Lower leg skin (tissue), 4 donors: Measurements from ENCODE around the gene PPP4R2. TPM values are rescaled to one million over a fixed set of nuclear protein-coding genes. Genes with fewer than 3 reads are reported as not detected.

Experiments used
- DNase-seq, 2 donors: peaks; one replicate each; pipeline ENCODE4 v3.0.0-alpha.2; 2019; ENCODE audit warnings: low spot score in 2 of 2
- H3K4me3 ChIP-seq: fragments of 200-600 bp; sonication (generic); 2 replicates; pipeline ENCODE4 v1.5.1; 2017; ENCODE audit warnings: mild to moderate bottlenecking, low read depth; ENCODE audit not compliant: poor library complexity, severe bottlenecking
- CTCF ChIP-seq, 3 donors: fragments of 450-650 bp; IDR thresholded peaks; one replicate each; pipeline ENCODE4 v1.5.1; 2016; ENCODE audit warnings: antibody characterized with exemption in 3 of 3, mild to moderate bottlenecking in 3 of 3, moderate library complexity in 2 of 3
- POLR2A ChIP-seq, 2 donors: fragments of 450-650 bp; IDR thresholded peaks; one replicate each; pipeline ENCODE4 v1.6.1; 2016 to 2017; ENCODE audit warnings: antibody characterized with exemption in 2 of 2, mild to moderate bottlenecking in 1 of 2, moderate library complexity in 1 of 2
- WGBS, 2 donors: methylation state at CpG; one replicate each; pipeline ENCODE4 v1.1.5; 2018; 5-methylcytosine and 5-hydroxymethylcytosine counted together
- intact Hi-C: fragments of 100-400 bp; cut with DNase I; formaldehyde crosslinking; loops from one replicate; pipeline ENCODE4 v1.15.0; 2023; ENCODE audit warnings: low total_unique reads
- total RNA-seq, 4 donors: library from RNA; depleted of rRNA; stranded (reverse); fragments of >200 nt; gene quantifications; one replicate each; pipeline ENCODE4 v1.1.0, GENCODE V29; 2016

The PPP4R2 gene
- total RNA-seq, 4 donors from 2014 or later, result 29.3 to 34.9 (median 30.7) TPM

GRCh38 chr3:72961752-72962151, 34.9 kb upstream of the PPP4R2 start:
- intact Hi-C loops, result no loop called here
- WGBS, 2 donors, result 79 to 83% methylated on average over 4 of the region's 4 CpGs
- H3K4me3 ChIP-seq, result no peak overlapping the region
- TF ChIP-seq POLR2A (IDR thresholded peaks at IDR 0.05) (no peak), CTCF (IDR thresholded peaks at IDR 0.05) (no peak)
- peak in 1 of 2 donors; percentile 46 for DNase-seq

DNA sequence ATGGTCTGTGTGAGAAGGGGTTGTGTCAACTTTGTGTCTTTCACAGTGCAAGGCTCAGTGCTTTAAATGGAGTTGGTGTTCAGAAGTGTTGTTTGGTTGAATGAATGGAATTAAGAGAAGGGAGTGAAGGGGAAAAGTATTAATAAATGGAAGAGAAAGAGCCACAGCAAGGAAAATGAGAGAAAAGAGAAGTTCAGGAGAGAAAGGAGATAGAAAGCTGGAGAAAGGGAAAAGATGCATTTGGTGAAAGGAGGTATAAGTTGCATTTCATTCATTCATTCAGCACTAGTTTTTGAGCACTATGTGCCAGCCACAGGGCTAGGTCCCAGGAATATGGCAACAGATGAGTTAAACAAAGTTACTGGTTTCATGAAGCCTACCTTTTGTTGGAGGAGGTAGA, 34.3 kb upstream of the PPP4R2 start:
- no peak overlapping the region for H3K4me3 ChIP-seq
- no peak for DNase-seq
- no peak for TF ChIP-seq POLR2A (IDR thresholded peaks at IDR 0.05)
- TF ChIP-seq CTCF (IDR thresholded peaks at IDR 0.05), result no peak
- intact Hi-C loops, result no loop called here

- no peak for DNase-seq
- no peak overlapping the region for H3K4me3 ChIP-seq
- intact Hi-C loops, result no loop called here
- TF ChIP-seq CTCF (IDR thresholded peaks at IDR 0.05), result no peak
- TF ChIP-seq POLR2A (IDR thresholded peaks at IDR 0.05), result no peak
Observed at GRCh38 chr3:72964633-72965032, 32.0 kb upstream of the PPP4R2 start.

GRCh38 chr3:72968266-72968664, 28.3 kb upstream of the PPP4R2 start:
- H3K4me3 ChIP-seq, result no peak overlapping the region
- intact Hi-C loops, result no loop called here
- WGBS, 2 donors, result 65 to 76% methylated on average over 1 of the region's 1 CpG
- TF ChIP-seq POLR2A (IDR thresholded peaks at IDR 0.05) (no peak), CTCF (IDR thresholded peaks at IDR 0.05) (no peak)
- DNase-seq, result peak in 1 of 2 donors; percentile 57

DNA sequence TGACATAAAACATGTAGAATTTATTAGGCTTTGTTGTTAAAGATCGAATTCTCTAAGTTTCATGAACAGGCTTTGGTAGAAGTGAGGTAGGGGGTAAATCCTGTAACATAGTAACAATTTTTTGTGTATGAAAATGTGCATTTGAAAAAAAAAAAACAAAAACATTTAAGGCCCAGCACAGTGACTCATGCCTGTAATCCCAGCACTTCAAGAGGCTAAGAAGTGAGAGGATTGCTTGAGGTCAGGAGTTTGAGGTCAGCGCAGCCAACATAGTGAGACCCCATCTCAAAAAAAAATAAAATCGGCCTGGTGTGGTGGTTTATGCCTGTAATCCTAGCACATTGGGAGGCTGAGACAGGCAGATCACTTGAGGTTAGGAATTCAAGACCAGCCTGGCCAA, 26.8 kb upstream of the PPP4R2 start:
- DNase-seq, result no peak
- no peak overlapping the region for H3K4me3 ChIP-seq
- TF ChIP-seq POLR2A (IDR thresholded peaks at IDR 0.05) (no peak), CTCF (IDR thresholded peaks at IDR 0.05) (no peak)
- intact Hi-C loops, result no loop called here
- WGBS, 2 donors, result 90 to 91% methylated on average over 3 of the region's 3 CpGs

DNA sequence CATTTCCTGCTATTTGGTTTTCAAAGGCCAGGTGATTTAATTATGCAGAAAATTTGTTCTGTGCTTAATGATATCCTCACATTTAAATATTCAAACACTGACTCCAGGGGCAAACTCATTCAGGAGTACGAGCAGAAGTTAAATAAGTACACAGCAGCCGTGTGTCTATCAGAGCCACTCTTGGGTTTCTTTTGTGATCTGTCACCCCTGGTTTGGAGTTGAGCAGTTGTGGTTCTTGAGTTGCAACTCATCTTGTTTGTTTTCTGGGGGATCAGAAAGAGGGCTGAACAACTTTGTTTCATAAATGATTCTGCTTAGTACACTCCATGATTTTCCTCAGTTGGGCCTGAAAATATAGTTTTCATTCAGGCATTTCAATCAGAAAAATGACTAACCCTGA, 25.7 kb upstream of the PPP4R2 start:
- intact Hi-C loops, result no loop called here
- TF ChIP-seq POLR2A (IDR thresholded peaks at IDR 0.05) (no peak), CTCF (IDR thresholded peaks at IDR 0.05) (no peak)
- peak in 1 of 2 donors; percentile 5 for DNase-seq
- no peak overlapping the region for H3K4me3 ChIP-seq
- 95 to 99% methylated on average over 2 of the region's 2 CpGs for WGBS, 2 donors
